ENCODE results near the gene GLDC. TPM values are rescaled to one million over a fixed set of nuclear protein-coding genes. Genes with fewer than 3 reads are reported as not detected.

Gene GLDC
- total RNA-seq, 2 experiments from 2014 or later, result not detected

DNA sequence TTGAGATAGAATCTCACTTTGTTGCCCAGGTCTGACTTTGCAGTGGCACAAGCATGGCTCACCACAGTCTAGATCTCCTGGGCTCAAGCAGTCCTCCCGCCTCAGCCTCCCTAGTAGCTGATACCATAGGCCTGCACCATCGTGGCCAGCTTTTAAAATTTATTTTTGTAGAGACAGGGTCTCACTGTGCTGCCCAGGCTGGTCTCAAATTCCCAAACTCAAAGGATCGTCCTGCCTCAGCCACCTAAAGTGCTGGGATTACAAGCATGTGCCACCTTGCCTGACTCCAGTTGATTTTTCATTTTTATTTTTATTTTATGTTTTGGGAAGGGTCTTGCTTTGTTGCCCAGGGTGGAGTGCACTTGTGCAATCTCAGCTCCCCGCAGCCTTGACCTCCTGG is 41.7 kb upstream of the GLDC start:
- H2AFZ ChIP-seq (ENCODE audit: low read length), result no peak overlapping the region
- H3K36me3 ChIP-seq (ENCODE audit: insufficient read depth, low read length), result peaks cover 3% of the 10 kb centered on the region; the same call in 1 of the 2 replicates
- no peaks in the 10 kb centered on the region for H3K9me2 ChIP-seq (ENCODE audit: insufficient read depth, low read length)
- H3K79me2 ChIP-seq (ENCODE audit: insufficient read depth, low read depth, low read length), result peaks cover 11% of the 10 kb centered on the region; the same call in 1 of the 2 replicates
- H3K4me3 ChIP-seq (ENCODE audit: low read depth, low read length, poor library complexity, severe bottlenecking), result no peak overlapping the region
- POLR2A ChIA-PET, result interaction anchor here (0.6 kb wide), 1 partner anchor 72 kb away, joined by 3 read pairs; no protein-coding TSS in a partner anchor
- H3K27ac ChIP-seq (ENCODE audit: low read depth, low read length, poor library complexity, severe bottlenecking), result no peak overlapping the region
- H3K4me1 ChIP-seq (ENCODE audit: insufficient read depth, low read length, poor library complexity, severe bottlenecking), result peaks cover 50% of the 10 kb centered on the region
- DNase-seq (ENCODE audit: low spot score), result no peak
- CTCF ChIA-PET (ENCODE audit: unreplicated experiment), result no interaction called here
- TF ChIP-seq CTCF (conservative IDR thresholded peaks at IDR 0.05; ENCODE audit: low read length) (no peak), EZH2phosphoT487 (IDR thresholded peaks at IDR 0.05; ENCODE audit: borderline replicate concordance, low read depth, low read length) (no peak)
- intact Hi-C loops (cut with micrococcal nuclease; ENCODE audit: unreplicated experiment), result loop anchor here (10.0 kb wide), 1 partner anchor 632 kb away; no protein-coding TSS in a partner anchor
- no TSS peak for BruUV-seq (replicated peaks)
- no peaks in the 10 kb centered on the region for H4K20me1 ChIP-seq (ENCODE audit: insufficient read depth, low read length)
- H3K4me2 ChIP-seq (ENCODE audit: low read length), result no peak overlapping the region
- no peaks in the 10 kb centered on the region for H3K9me3 ChIP-seq (ENCODE audit: low read length)

DNA sequence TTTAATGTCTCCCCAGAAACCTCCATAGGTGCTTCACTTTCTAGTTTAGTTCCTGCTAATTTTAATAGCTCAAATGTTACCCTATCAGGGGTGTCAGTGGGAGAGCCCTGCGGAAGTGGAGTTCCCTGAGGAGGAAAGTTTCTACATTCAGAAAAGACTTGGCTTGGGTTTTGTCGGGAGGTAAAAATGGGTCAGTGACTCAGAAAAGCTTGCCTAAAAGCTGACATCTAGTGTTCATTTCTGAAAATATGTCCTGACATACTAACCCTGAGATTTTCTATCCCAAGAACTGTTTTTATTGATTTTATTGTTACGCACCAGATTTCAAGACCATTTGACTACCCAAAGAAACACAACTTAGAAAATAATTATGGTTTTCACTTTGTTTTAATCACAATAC is 40.9 kb upstream of the GLDC start:
- POLR2A ChIA-PET, result no interaction called here

More for the DNA sequence above, 40.9 kb upstream of the GLDC start:
- Histone ChIP-seq H2AFZ (ENCODE audit: low read length) (no peak overlapping the region), H3K27ac (ENCODE audit: low read depth, low read length, poor library complexity, severe bottlenecking) (peak overlapping the region; percentile 2), H3K4me1 (ENCODE audit: insufficient read depth, low read length, poor library complexity, severe bottlenecking) (peaks cover 49% of the 10 kb centered on the region), H3K9me2 (ENCODE audit: insufficient read depth, low read length) (no peaks in the 10 kb centered on the region), H4K20me1 (ENCODE audit: insufficient read depth, low read length) (no peaks in the 10 kb centered on the region), H3K79me2 (ENCODE audit: insufficient read depth, low read depth, low read length) (peaks cover 15% of the 10 kb centered on the region; the same call in 1 of the 2 replicates), H3K9me3 (ENCODE audit: low read length) (no peaks in the 10 kb centered on the region), H3K4me3 (ENCODE audit: low read depth, low read length, poor library complexity, severe bottlenecking) (no peak overlapping the region), H3K36me3 (ENCODE audit: insufficient read depth, low read length) (peaks cover 3% of the 10 kb centered on the region; the same call in 1 of the 2 replicates), H3K4me2 (ENCODE audit: low read length) (peak overlapping the region; percentile 23; the same call in 1 of the 2 replicates)
- peak; percentile 41 for DNase-seq (ENCODE audit: low spot score)
- no peak for TF ChIP-seq EZH2phosphoT487 (IDR thresholded peaks at IDR 0.05; ENCODE audit: borderline replicate concordance, low read depth, low read length)
- TF ChIP-seq CTCF (conservative IDR thresholded peaks at IDR 0.05; ENCODE audit: low read length), result peak; percentile 77
- intact Hi-C loops (cut with micrococcal nuclease; ENCODE audit: unreplicated experiment), result loop anchor here (10.0 kb wide), 1 partner anchor 632 kb away; no protein-coding TSS in a partner anchor
- CTCF ChIA-PET (ENCODE audit: unreplicated experiment), result no interaction called here
- no TSS peak for BruUV-seq (replicated peaks)

Data from OCI-LY7 (cell line).